PC-3 (cell line): ENCODE measurements around the gene RAB7B. TPM values are rescaled to one million over a fixed set of nuclear protein-coding genes. Genes with fewer than 3 reads are reported as not detected.

ENCODE experiments used
- ATAC-seq: fragments of 200-7000 bp; cut with Tn5 transposase; 2 replicates; pipeline ENCODE4 v1.9.1; 2020; ENCODE audit warnings: mild to moderate bottlenecking, moderate library complexity
- BruUV-seq: library from RNA; stranded (reverse); fragments of 400-500 nt; replicated peaks from 2 replicates; lab custom pipeline; 2021; lab: Mats Ljungman, UMichigan
- CTCF ChIA-PET: fragments of 300-600 bp; sonication (Branson Sonifier 250); formaldehyde crosslinking; loops from one replicate; lab custom pipeline; 2022; ENCODE audit warnings: antibody characterized with exemption; lab: Charles Lee
- POLR2A ChIA-PET: fragments of 300-600 bp; sonication (Branson Sonifier 250); formaldehyde crosslinking; loops from one replicate; lab custom pipeline; 2022; ENCODE audit warnings: antibody characterized with exemption; ENCODE audit not compliant: unreplicated experiment; lab: Charles Lee
- DNase-seq: peaks from one replicate; pipeline ENCODE4 v3.0.0-alpha.2; 2015
- H2AFZ ChIP-seq: fragments of 300-600 bp; sonication (generic); 2 replicates; pipeline ENCODE4 v1.6.0; 2016; ENCODE audit warnings: antibody characterized with exemption, low read length
- H3F3A ChIP-seq: fragments of 300-600 bp; sonication (generic); one replicate; pipeline ENCODE4 v1.6.0; 2017; ENCODE audit warnings: antibody characterized with exemption, low read length, control low read depth, mild to moderate bottlenecking; ENCODE audit not compliant: unreplicated experiment
- H3K27ac ChIP-seq: fragments of 300-600 bp; sonication (generic); 2 replicates; pipeline ENCODE4 v1.5.1; 2016; ENCODE audit warnings: mild to moderate bottlenecking, low read length
- H3K27me3 ChIP-seq: fragments of 300-600 bp; sonication (generic); 2 replicates; pipeline ENCODE4 v1.6.1; 2016; ENCODE audit warnings: low read length, mixed read lengths
- H3K36me3 ChIP-seq: fragments of 300-600 bp; sonication (generic); 2 replicates; pipeline ENCODE4 v1.6.1; 2016; ENCODE audit warnings: low read depth, mixed run types, low read length, mixed read lengths
- H3K4me1 ChIP-seq: fragments of 300-600 bp; sonication (generic); 2 replicates; pipeline ENCODE4 v1.5.1; 2016; ENCODE audit warnings: low read length; ENCODE audit not compliant: insufficient read depth
- H3K4me2 ChIP-seq: fragments of 300-600 bp; sonication (generic); 2 replicates; pipeline ENCODE4 v1.6.0; 2016; ENCODE audit warnings: low read length
- H3K4me3 ChIP-seq: fragments of 300-600 bp; sonication (generic); 2 replicates; pipeline ENCODE4 v1.5.1; 2016; ENCODE audit warnings: mild to moderate bottlenecking, low read length, mixed read lengths
- H3K79me2 ChIP-seq: fragments of 300-600 bp; sonication (generic); 2 replicates; pipeline ENCODE4 v1.6.1; 2017; ENCODE audit warnings: low read length, mixed read lengths
- H3K9ac ChIP-seq: fragments of 300-600 bp; sonication (generic); 2 replicates; pipeline ENCODE4 v1.6.0; 2016; ENCODE audit warnings: mild to moderate bottlenecking, low read length
- H3K9me2 ChIP-seq: fragments of 300-600 bp; sonication (generic); replicated peaks from 2 replicates; pipeline ENCODE4 v1.6.1; 2016; ENCODE audit warnings: mixed run types, low read length, mixed read lengths
- H3K9me3 ChIP-seq: fragments of 300-600 bp; sonication (generic); 2 replicates; pipeline ENCODE4 v1.6.1; 2016; ENCODE audit warnings: low read length, mixed read lengths
- H4K20me1 ChIP-seq: fragments of 300-600 bp; sonication (generic); 2 replicates; pipeline ENCODE4 v1.6.1; 2016; ENCODE audit warnings: low read length, mixed read lengths
- EZH2 ChIP-seq: fragments of 300-600 bp; sonication (generic); IDR thresholded peaks from one replicate; pipeline ENCODE4 v1.6.1; 2017; ENCODE audit warnings: antibody characterized with exemption, mild to moderate bottlenecking, low read length; ENCODE audit not compliant: unreplicated experiment
- EZH2phosphoT487 ChIP-seq: fragments of 300-600 bp; sonication (generic); IDR thresholded peaks from 2 replicates; pipeline ENCODE4 v1.6.1; 2018; ENCODE audit warnings: mild to moderate bottlenecking, antibody characterized with exemption, low read length, borderline replicate concordance
- intact Hi-C: fragments of 100-400 bp; cut with micrococcal nuclease; formaldehyde crosslinking; loops from 2 replicates; pipeline ENCODE4 v1.9.0; 2023
- total RNA-seq: library from RNA; depleted of rRNA; stranded (reverse); fragments of >200 nt; gene quantifications from 2 replicates; pipeline ENCODE4 v1.2.3, GENCODE V29; 2014
- TF ChIP-seq, protein P1 (sequence below): fragments of 300-600 bp; sonication (generic); conservative IDR thresholded peaks from 2 replicates; pipeline ENCODE4 v1.5.1; 2017; ENCODE audit warnings: antibody characterized with exemption, low read depth, mild to moderate bottlenecking, low read length

RAB7B gene
- total RNA-seq, 1 experiment from 2014 or later, result not detected

DNA sequence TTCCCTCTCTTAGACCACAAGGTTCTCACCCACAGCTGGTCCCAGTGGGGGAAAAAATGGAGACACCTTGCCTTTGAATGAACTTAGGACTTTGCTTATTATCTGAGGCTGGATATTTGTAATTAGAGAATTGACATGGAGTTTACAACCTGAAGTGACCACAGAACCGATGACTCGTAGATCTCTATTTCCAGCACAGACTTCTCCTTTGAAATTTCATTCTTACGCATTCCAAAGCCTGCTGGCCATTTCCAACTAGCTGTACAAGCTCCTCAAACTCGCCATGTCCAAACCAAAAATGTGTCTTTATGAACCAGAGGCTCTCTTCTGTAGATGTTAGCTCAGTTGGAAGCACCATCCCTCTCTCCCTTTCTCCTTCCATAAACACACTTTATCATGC is 12.0 kb downstream of the RAB7B start:
- Histone ChIP-seq H4K20me1 (no peaks in the 10 kb centered on the region), H3K36me3 (no peaks in the 10 kb centered on the region), H2AFZ (no peak overlapping the region), H3K79me2 (no peaks in the 10 kb centered on the region), H3F3A (no peaks in the 10 kb centered on the region), H3K9me2 (no peaks in the 10 kb centered on the region), H3K4me3 (no peak overlapping the region), H3K4me1 (no peaks in the 10 kb centered on the region), H3K27me3 (peaks cover 65% of the 10 kb centered on the region), H3K4me2 (no peak overlapping the region), H3K9ac (no peak overlapping the region), H3K9me3 (no peaks in the 10 kb centered on the region), H3K27ac (no peak overlapping the region)
- intact Hi-C loops, result no loop called here
- BruUV-seq, result no TSS peak
- ChIA-PET CTCF (no interaction called here), POLR2A (interaction anchor here (0.6 kb wide), 1 partner anchor 91 kb away, joined by 3 read pairs; no protein-coding TSS in a partner anchor)
- ATAC-seq, result no peak
- TF ChIP-seq EZH2phosphoT487 (no peak), EZH2 (no peak)
- TF ChIP-seq, protein P1, sequence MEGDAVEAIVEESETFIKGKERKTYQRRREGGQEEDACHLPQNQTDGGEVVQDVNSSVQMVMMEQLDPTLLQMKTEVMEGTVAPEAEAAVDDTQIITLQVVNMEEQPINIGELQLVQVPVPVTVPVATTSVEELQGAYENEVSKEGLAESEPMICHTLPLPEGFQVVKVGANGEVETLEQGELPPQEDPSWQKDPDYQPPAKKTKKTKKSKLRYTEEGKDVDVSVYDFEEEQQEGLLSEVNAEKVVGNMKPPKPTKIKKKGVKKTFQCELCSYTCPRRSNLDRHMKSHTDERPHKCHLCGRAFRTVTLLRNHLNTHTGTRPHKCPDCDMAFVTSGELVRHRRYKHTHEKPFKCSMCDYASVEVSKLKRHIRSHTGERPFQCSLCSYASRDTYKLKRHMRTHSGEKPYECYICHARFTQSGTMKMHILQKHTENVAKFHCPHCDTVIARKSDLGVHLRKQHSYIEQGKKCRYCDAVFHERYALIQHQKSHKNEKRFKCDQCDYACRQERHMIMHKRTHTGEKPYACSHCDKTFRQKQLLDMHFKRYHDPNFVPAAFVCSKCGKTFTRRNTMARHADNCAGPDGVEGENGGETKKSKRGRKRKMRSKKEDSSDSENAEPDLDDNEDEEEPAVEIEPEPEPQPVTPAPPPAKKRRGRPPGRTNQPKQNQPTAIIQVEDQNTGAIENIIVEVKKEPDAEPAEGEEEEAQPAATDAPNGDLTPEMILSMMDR, result no peak
- DNase-seq, result no peak

DNA sequence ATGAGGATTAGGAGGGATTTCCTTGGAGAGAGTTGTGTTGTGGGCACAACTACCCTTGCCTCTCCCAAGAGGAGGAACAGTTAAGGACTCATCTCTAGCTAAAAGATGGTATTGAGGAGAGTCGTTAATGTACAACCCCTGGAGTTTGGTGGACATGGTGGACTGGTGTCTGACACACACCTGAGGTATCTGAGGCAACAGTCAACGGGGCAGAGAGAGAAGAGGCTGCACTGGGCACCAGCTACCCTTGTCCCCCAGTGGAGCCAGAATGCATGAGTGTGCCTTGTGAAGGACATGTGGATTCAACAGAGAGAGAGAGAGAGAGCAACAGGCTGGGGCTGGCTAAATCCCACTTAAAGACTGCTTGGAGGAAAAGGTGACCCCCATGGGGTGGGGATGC is 13.0 kb downstream of the RAB7B start:
- intact Hi-C loops, result no loop called here
- Histone ChIP-seq H3K4me2 (no peak overlapping the region), H3K4me1 (no peaks in the 10 kb centered on the region), H3K36me3 (no peaks in the 10 kb centered on the region), H3K79me2 (no peaks in the 10 kb centered on the region), H2AFZ (no peak overlapping the region), H3K9me2 (no peaks in the 10 kb centered on the region), H3K9ac (no peak overlapping the region), H3F3A (no peaks in the 10 kb centered on the region), H3K27ac (no peak overlapping the region), H3K9me3 (no peaks in the 10 kb centered on the region), H4K20me1 (no peaks in the 10 kb centered on the region), H3K4me3 (no peak overlapping the region), H3K27me3 (peaks cover 62% of the 10 kb centered on the region)
- CTCF ChIA-PET, result no interaction called here
- ATAC-seq (no peak), DNase-seq (no peak)
- POLR2A ChIA-PET, result no interaction called here
- no peak for TF ChIP-seq EZH2phosphoT487
- TF ChIP-seq EZH2, result no peak
- TF ChIP-seq, protein P1, result no peak
- no TSS peak for BruUV-seq

DNA sequence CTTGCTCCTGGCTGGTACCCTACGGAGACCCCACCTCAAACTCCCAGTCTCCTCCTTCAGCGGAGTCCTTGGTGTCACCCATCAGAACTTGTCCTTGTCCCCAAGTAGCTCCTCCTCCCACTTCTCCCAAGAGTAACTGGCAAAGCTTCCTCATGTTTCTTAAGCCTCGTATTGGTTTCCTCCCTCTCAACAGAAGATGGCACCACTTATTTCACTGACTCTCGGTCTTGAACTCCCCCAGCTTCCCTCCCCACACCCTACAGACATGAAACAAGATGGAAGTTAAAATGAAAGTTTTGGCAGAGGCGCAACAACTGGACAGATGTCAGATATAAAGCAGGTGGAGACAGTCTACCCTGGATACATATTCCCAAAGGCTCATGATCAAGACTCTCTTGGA is 13.4 kb downstream of the RAB7B start:
- Histone ChIP-seq H3K27ac (no peak overlapping the region), H3K27me3 (peaks cover 61% of the 10 kb centered on the region), H2AFZ (no peak overlapping the region), H3K4me3 (no peak overlapping the region), H3K4me1 (no peaks in the 10 kb centered on the region), H3K9me3 (no peaks in the 10 kb centered on the region), H3K79me2 (no peaks in the 10 kb centered on the region), H3K9ac (no peak overlapping the region), H4K20me1 (no peaks in the 10 kb centered on the region), H3K4me2 (no peak overlapping the region), H3K9me2 (no peaks in the 10 kb centered on the region), H3F3A (no peaks in the 10 kb centered on the region), H3K36me3 (no peaks in the 10 kb centered on the region)
- BruUV-seq, result no TSS peak
- ChIA-PET POLR2A (interaction anchor here (0.6 kb wide), 1 partner anchor 144 kb away, joined by 4 read pairs; no protein-coding TSS in a partner anchor), CTCF (no interaction called here)
- ATAC-seq, result no peak
- no peak for DNase-seq
- intact Hi-C loops, result no loop called here
- TF ChIP-seq EZH2 (no peak), EZH2phosphoT487 (no peak)
- TF ChIP-seq, protein P1, result 0 out of 2 replicates have a peak, but pooled peaks have one; percentile 13
